GM12878 (cell line): ENCODE data around the gene MCEE. TPM values are rescaled to one million over a fixed set of nuclear protein-coding genes. Genes with fewer than 3 reads are reported as not detected.

Experiments
- ATAC-seq: fragments of 200-7000 bp; cut with Tn5 transposase; 3 replicates; pipeline ENCODE4 v1.9.1; 2020; ENCODE audit warnings: mild to moderate bottlenecking, moderate library complexity
- BruUV-seq: library from RNA; stranded (reverse); fragments of 400-500 nt; replicated peaks from 2 replicates; lab custom pipeline; 2021; lab: Mats Ljungman, UMichigan
- CTCF ChIA-PET: fragments of 300-600 bp; sonication (Branson Sonifier 250); formaldehyde crosslinking; extraction: SDS; loops from one replicate; lab custom pipeline; 2021; ENCODE audit warnings: inconsistent platforms; lab: Yijun Ruan, JAX
- POLR2A ChIA-PET: fragments of 350-600 bp; formaldehyde crosslinking; extraction: SDS; loops from one replicate; lab custom pipeline; 2021; ENCODE audit warnings: inconsistent platforms; lab: Charles Lee
- RAD21 ChIA-PET: fragments of 300-600 bp; sonication (Branson Sonifier 250); formaldehyde crosslinking; loops from one replicate; lab custom pipeline; 2023; ENCODE audit warnings: antibody characterized with exemption; ENCODE audit not compliant: unreplicated experiment; lab: Charles Lee
- SMC1A ChIA-PET: fragments of 300-600 bp; sonication (Branson Sonifier 250); formaldehyde crosslinking; loops from one replicate; lab custom pipeline; 2023; ENCODE audit not compliant: unreplicated experiment, uncharacterized antibody; lab: Charles Lee
- DNase-seq: peaks from one replicate; pipeline ENCODE4 v3.0.0-alpha.2; 2011; ENCODE audit warnings: low read depth, low spot score
- FAIRE-seq: peaks from 3 replicates; lab custom pipeline; 2011; peaks lifted over from hg19 to GRCh38; lab: Jason Lieb, UNC
- H2AFZ ChIP-seq: 2 replicates; pipeline ENCODE4 v1.6.0; 2011; ENCODE audit warnings: low read depth, low read length, control low read depth; ENCODE audit not compliant: control insufficient read depth
- H3K27ac ChIP-seq: 2 replicates; pipeline ENCODE4 v1.5.1; 2011; ENCODE audit warnings: control low read depth; ENCODE audit not compliant: control insufficient read depth, insufficient read depth
- H3K27me3 ChIP-seq, 2 experiments: replicated peaks in 1 of 2; 2 replicates each; pipeline versions ENCODE4 v1.6.0 to v1.6.1; 2011; ENCODE audit warnings: low read length in 1 of 2; ENCODE audit not compliant: control insufficient read depth in 2 of 2, insufficient read depth in 2 of 2
- H3K36me3 ChIP-seq, 2 experiments: 2 replicates each; pipeline ENCODE4 v1.5.1; 2011; ENCODE audit warnings: low read length in 1 of 2; ENCODE audit not compliant: control insufficient read depth in 2 of 2, insufficient read depth in 2 of 2
- H3K4me1 ChIP-seq: 2 replicates; pipeline ENCODE4 v1.6.1; 2011; ENCODE audit warnings: mild to moderate bottlenecking, low read length, moderate library complexity, mixed read lengths; ENCODE audit not compliant: control insufficient read depth, insufficient read depth
- H3K4me2 ChIP-seq: 2 replicates; pipeline ENCODE4 v1.6.0; 2011; ENCODE audit warnings: control low read depth; ENCODE audit not compliant: control insufficient read depth, insufficient read depth
- H3K4me3 ChIP-seq: fragments of 200-600 bp; sonication (generic); 2 replicates; pipeline ENCODE4 v1.5.1; 2016
- H3K79me2 ChIP-seq: 2 replicates; pipeline ENCODE4 v1.6.0; 2011; ENCODE audit warnings: low read length; ENCODE audit not compliant: control insufficient read depth, insufficient read depth
- H3K9ac ChIP-seq: 2 replicates; pipeline ENCODE4 v1.8.0; 2011; ENCODE audit warnings: low read length, control low read depth, mixed read lengths; ENCODE audit not compliant: control insufficient read depth, insufficient read depth
- H3K9me3 ChIP-seq: replicated peaks from 3 replicates; pipeline ENCODE4 v1.5.1; 2011; ENCODE audit warnings: mild to moderate bottlenecking, low read length; ENCODE audit not compliant: control insufficient read depth, insufficient read depth
- H4K20me1 ChIP-seq: 2 replicates; pipeline ENCODE4 v1.6.0; 2011; ENCODE audit not compliant: control insufficient read depth, insufficient read depth
- BACH1 ChIP-seq: fragments of 450-650 bp; IDR thresholded peaks from 2 replicates; pipeline ENCODE4 v1.6.1; 2017; ENCODE audit warnings: mild to moderate bottlenecking, borderline replicate concordance
- BCL11A ChIP-seq: IDR thresholded peaks from 2 replicates; pipeline ENCODE4 v1.6.1; 2011; ENCODE audit warnings: low read depth, low read length
- CBX3 ChIP-seq: fragments of 200-600 bp; sonication (generic); IDR thresholded peaks from 2 replicates; pipeline ENCODE4 v1.6.1; 2016; ENCODE audit warnings: low read depth, borderline replicate concordance
- CTCF ChIP-seq, 3 experiments: IDR thresholded peaks in 2 of 3; conservative IDR thresholded peaks in 1 of 3; 2 replicates each; pipeline ENCODE4 v1.5.1; 2011; ENCODE audit warnings: low read depth in 3 of 3, low read length in 3 of 3, mild to moderate bottlenecking in 3 of 3, control low read depth in 2 of 3, moderate library complexity in 2 of 3, inconsistent platforms in 1 of 3, mixed read lengths in 1 of 3; ENCODE audit not compliant: control insufficient read depth in 2 of 3, insufficient read depth in 1 of 3; ENCODE audit errors: extremely low read depth in 1 of 3
- FOXM1 ChIP-seq: IDR thresholded peaks from 2 replicates; pipeline ENCODE4 v1.6.1; 2012; ENCODE audit warnings: low read depth, mild to moderate bottlenecking, inconsistent platforms, low read length, moderate library complexity
- GABPA ChIP-seq: IDR thresholded peaks from 2 replicates; pipeline ENCODE4 v1.6.1; 2014; ENCODE audit warnings: antibody characterized with exemption, low read depth, mild to moderate bottlenecking, inconsistent platforms
- IKZF2 ChIP-seq, 2 experiments: fragments of 450-650 bp; IDR thresholded peaks; 2 replicates each; pipeline ENCODE4 v1.6.1; 2017; ENCODE audit warnings: mild to moderate bottlenecking in 2 of 2, moderate library complexity in 2 of 2
- MEF2B ChIP-seq: fragments of 450-650 bp; IDR thresholded peaks from 2 replicates; pipeline ENCODE4 v1.6.1; 2018; ENCODE audit warnings: mild to moderate bottlenecking, moderate library complexity; ENCODE audit not compliant: partially characterized antibody, poor library complexity, severe bottlenecking
- MXI1 ChIP-seq: fragments of 150-350 bp; IDR thresholded peaks from 2 replicates; pipeline ENCODE4 v1.6.1; 2011; ENCODE audit warnings: low read depth, mild to moderate bottlenecking, inconsistent platforms, low read length, improper control_type of control experiment
- NFYA ChIP-seq: IDR thresholded peaks from 2 replicates; pipeline ENCODE4 v1.6.1; 2011; ENCODE audit warnings: low read depth, mild to moderate bottlenecking, low read length, improper control_type of control experiment, borderline replicate concordance
- POU2F2 ChIP-seq: IDR thresholded peaks from 3 replicates; pipeline ENCODE4 v1.6.1; 2011; ENCODE audit warnings: low read depth, mild to moderate bottlenecking, low read length, borderline replicate concordance
- RAD21 ChIP-seq: IDR thresholded peaks from 2 replicates; pipeline ENCODE4 v1.6.1; 2011; ENCODE audit warnings: mild to moderate bottlenecking, low read depth, low read length, moderate library complexity; ENCODE audit not compliant: insufficient read depth
- SIX5 ChIP-seq: IDR thresholded peaks from 2 replicates; pipeline ENCODE4 v1.6.1; 2011; ENCODE audit warnings: mild to moderate bottlenecking, low read depth, low read length, moderate library complexity; ENCODE audit not compliant: severe bottlenecking
- SMC3 ChIP-seq: IDR thresholded peaks from 2 replicates; pipeline ENCODE4 v1.6.1; 2011; ENCODE audit warnings: low read length, improper control_type of control experiment, borderline replicate concordance
- SREBF2 ChIP-seq: IDR thresholded peaks from 2 replicates; pipeline ENCODE4 v1.6.1; 2012; ENCODE audit warnings: mild to moderate bottlenecking, low read length
- YY1 ChIP-seq: IDR thresholded peaks from 2 replicates; pipeline ENCODE4 v1.6.1; 2011; ENCODE audit warnings: low read depth, mild to moderate bottlenecking, low read length
- ZBED1 ChIP-seq: IDR thresholded peaks from 2 replicates; pipeline ENCODE4 v1.6.1; 2016; ENCODE audit warnings: borderline replicate concordance
- ZNF217 ChIP-seq: fragments of 450-650 bp; IDR thresholded peaks from 2 replicates; pipeline ENCODE4 v1.6.1; 2017; ENCODE audit warnings: antibody characterized with exemption, mild to moderate bottlenecking
- ZZZ3 ChIP-seq: IDR thresholded peaks from 2 replicates; pipeline ENCODE4 v1.6.1; 2011; ENCODE audit warnings: low read depth; ENCODE audit not compliant: control insufficient read depth, insufficient read length
- WGBS: methylation state at CpG from one replicate; pipeline ENCODE4 v1.1.6; 2016; ENCODE audit warnings: low lambda C conversion rate; ENCODE audit not compliant: insufficient replicate concordance, insufficient coverage; ENCODE audit errors: missing lambda C conversion rate; 5-methylcytosine and 5-hydroxymethylcytosine counted together
- in situ Hi-C: fragments of 300-500 bp; cut with MboI; formaldehyde crosslinking; loops from 9 replicates; pipeline ENCODE4 v1.14.3; 2018; ENCODE audit warnings: mixed read lengths
- intact Hi-C: fragments of 100-400 bp; cut with micrococcal nuclease; formaldehyde crosslinking; loops from one replicate; pipeline ENCODE4 v1.14.2; 2022; ENCODE audit not compliant: unreplicated experiment
- polyA plus RNA-seq, 11 experiments: library from polyadenylated mRNA; depleted of rRNA in 4 of 11; unstranded in 6 of 11; stranded (reverse) in 5 of 11; fragments of >200 nt; fragmentation: Nextera tagmentation in 4 of 11; fragmentation: Illumina TruSeq in 1 of 11; extraction: Ambion mirVana in 4 of 11; extraction: Trizol in 1 of 11; gene quantifications; 1 replicate in 1 of 11; 2 replicates in 10 of 11; pipeline versions ENCODE4 v1.2.1 to v1.2.3, GENCODE V29; 2011 to 2016; ENCODE audit warnings: inconsistent platforms in 2 of 11, missing spikeins in 2 of 11, low read depth in 1 of 11
- total RNA-seq, 4 experiments: library from RNA; depleted of rRNA in 3 of 4; stranded (reverse); fragments of >200 nt in 3 of 4; fragmentation: Illumina TruSeq in 1 of 4; extraction: Trizol in 1 of 4; gene quantifications; 2 replicates each; pipeline versions ENCODE4 v1.2.1 to v1.2.3, GENCODE V29; 2013 to 2021
- TF ChIP-seq, protein P1 (sequence below): fragments of 450-650 bp; IDR thresholded peaks from 2 replicates; pipeline ENCODE4 v1.6.1; 2018; ENCODE audit warnings: borderline replicate concordance, mild to moderate bottlenecking; ENCODE audit not compliant: partially characterized antibody

The MCEE gene
- total and polyA plus RNA-seq, 10 of the 15 experiments (the other 5 are each of a cell fraction or from before 2014, with no cell fraction given) = 17.3 to 63.4 (median 20.9) TPM

- intact Hi-C loops (loop anchor here (2.0 kb wide), 1 partner anchor 52 kb away; no protein-coding TSS in a partner anchor), in situ Hi-C loops (no loop called here)
- Histone ChIP-seq H2AFZ (peak overlapping the region; percentile 52), H3K4me3 (no peak overlapping the region), H3K4me2 (no peak overlapping the region), H3K36me3 (no peaks in the 10 kb centered on the region), H3K9me3 (no peaks in the 10 kb centered on the region; the same call in 2 of the 3 replicates), H3K27me3 (no peaks in the 10 kb centered on the region), H3K9ac (no peak overlapping the region), H3K27ac (no peak overlapping the region), H3K4me1 (no peaks in the 10 kb centered on the region), H3K79me2 (no peaks in the 10 kb centered on the region), H4K20me1 (no peaks in the 10 kb centered on the region)
- TF ChIP-seq SMC3 = peak; percentile 57; the same call in 1 of the 2 replicates
- TF ChIP-seq MEF2B = no peak
- peak; percentile 70 for TF ChIP-seq YY1
- peak; percentile 72 to 80 (median 78) for TF ChIP-seq CTCF (IDR thresholded peaks at IDR 0.05 in 2 of 3, conservative IDR thresholded peaks at IDR 0.05 in 1 of 3; ENCODE audit: control insufficient read depth in 2 of 3, extremely low read depth in 1 of 3, insufficient read depth in 1 of 3, low read depth in 3 of 3, low read length in 3 of 3)
- TF ChIP-seq RAD21 = peak; percentile 60
- no peak for TF ChIP-seq SREBF2
- TF ChIP-seq SIX5 = no peak
- no peak for TF ChIP-seq ZZZ3
- TF ChIP-seq ZNF217 = no peak
- TF ChIP-seq BACH1 = no peak
- TF ChIP-seq MXI1 = no peak
- TF ChIP-seq ZBED1 = no peak
- no peak for TF ChIP-seq GABPA
- no peak for TF ChIP-seq BCL11A
- TF ChIP-seq CBX3 = no peak
- TF ChIP-seq, protein P1, sequence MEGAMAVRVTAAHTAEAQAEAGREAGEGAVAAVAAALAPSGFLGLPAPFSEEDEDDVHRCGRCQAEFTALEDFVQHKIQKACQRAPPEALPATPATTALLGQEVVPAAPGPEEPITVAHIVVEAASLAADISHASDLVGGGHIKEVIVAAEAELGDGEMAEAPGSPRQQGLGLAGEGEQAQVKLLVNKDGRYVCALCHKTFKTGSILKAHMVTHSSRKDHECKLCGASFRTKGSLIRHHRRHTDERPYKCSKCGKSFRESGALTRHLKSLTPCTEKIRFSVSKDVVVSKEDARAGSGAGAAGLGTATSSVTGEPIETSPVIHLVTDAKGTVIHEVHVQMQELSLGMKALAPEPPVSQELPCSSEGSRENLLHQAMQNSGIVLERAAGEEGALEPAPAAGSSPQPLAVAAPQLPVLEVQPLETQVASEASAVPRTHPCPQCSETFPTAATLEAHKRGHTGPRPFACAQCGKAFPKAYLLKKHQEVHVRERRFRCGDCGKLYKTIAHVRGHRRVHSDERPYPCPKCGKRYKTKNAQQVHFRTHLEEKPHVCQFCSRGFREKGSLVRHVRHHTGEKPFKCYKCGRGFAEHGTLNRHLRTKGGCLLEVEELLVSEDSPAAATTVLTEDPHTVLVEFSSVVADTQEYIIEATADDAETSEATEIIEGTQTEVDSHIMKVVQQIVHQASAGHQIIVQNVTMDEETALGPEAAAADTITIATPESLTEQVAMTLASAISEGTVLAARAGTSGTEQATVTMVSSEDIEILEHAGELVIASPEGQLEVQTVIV = no peak
- no peak for TF ChIP-seq FOXM1
- 0 out of 4 replicates have a peak, but pooled peaks of 1 of the 2 experiments have one; percentile 26 for TF ChIP-seq IKZF2 (IDR thresholded peaks at IDR 0.05)
- TF ChIP-seq NFYA = no peak
- no peak for TF ChIP-seq POU2F2
- ATAC-seq (peak; percentile 84), DNase-seq (peak; percentile 2), FAIRE-seq (peak; percentile 87)
- ChIA-PET RAD21 (interaction anchor here (0.7 to 3.6 kb wide), 14 partner anchors 9 to 410 kb away, joined by 3 to 31 read pairs (median 4); partner anchors contain the start of genes MPHOSPH10 and NAGK), POLR2A (interaction anchor here (1.0 to 2.3 kb wide), 3 partner anchors 26 to 29 kb away, joined by 3 to 11 read pairs (median 4); partner anchors contain the start of gene MCEE), SMC1A (interaction anchor here (0.9 to 3.3 kb wide), 27 partner anchors 9 to 286 kb away, joined by 3 to 31 read pairs (median 4); partner anchors contain the start of genes MCEE, MPHOSPH10 and NAGK), CTCF (interaction anchor here (0.6 to 5.3 kb wide), 31 partner anchors 8 to 410 kb away, joined by 3 to 58 read pairs (median 6); partner anchors contain the start of genes MCEE, MPHOSPH10 and NAGK)
- 4% methylated on average over 3 of the region's 3 CpGs for WGBS
- BruUV-seq = no TSS peak
These were observed 29.6 kb downstream of the MCEE start for GRCh38 chr2:71100195-71100964.
